HepG2 (cell line): ENCODE results near the gene DIP2C.

Experiments
- BHLHE40 ChIP-seq: IDR thresholded peaks from 2 replicates; pipeline ENCODE4 v1.6.1; 2011; ENCODE audit warnings: low read length, improper control_type of control experiment
- CTCF ChIP-seq: sonication (generic); formaldehyde crosslinking; IDR thresholded peaks from 2 replicates; pipeline ENCODE4 v1.5.0; 2020; ENCODE audit warnings: mild to moderate bottlenecking, missing genetic modification reagents, moderate library complexity
- ELF4 ChIP-seq: sonication (generic); formaldehyde crosslinking; IDR thresholded peaks from 2 replicates; pipeline ENCODE4 v1.5.0; 2020; ENCODE audit warnings: missing genetic modification reagents, mild to moderate bottlenecking, moderate library complexity, borderline replicate concordance
- FOXA1 ChIP-seq, 2 experiments: fragments of 450-650 bp in 1 of 2; sonication (generic) in 1 of 2; formaldehyde crosslinking in 1 of 2; IDR thresholded peaks; 2 replicates each; pipeline versions ENCODE4 v1.4.0 to v1.6.1; 2016 to 2020; ENCODE audit warnings: missing genetic modification reagents in 1 of 2
- HNF1B ChIP-seq: sonication (generic); formaldehyde crosslinking; IDR thresholded peaks from 2 replicates; pipeline ENCODE4 v1.5.1; 2020; ENCODE audit warnings: mild to moderate bottlenecking, moderate library complexity, missing genetic modification reagents
- HNRNPL ChIP-seq: fragments of 200-400 bp; formaldehyde crosslinking; IDR thresholded peaks from 2 replicates; pipeline ENCODE4 v1.6.1; 2017; ENCODE audit warnings: mild to moderate bottlenecking, low read depth, low read length
- KLF15 ChIP-seq: sonication (generic); formaldehyde crosslinking; IDR thresholded peaks from 2 replicates; pipeline ENCODE4 v1.8.1; 2023; ENCODE audit warnings: borderline replicate concordance, mild to moderate bottlenecking, inconsistent platforms, missing genetic modification reagents, mixed read lengths
- RAD21 ChIP-seq: fragments of 450-650 bp; formaldehyde crosslinking; IDR thresholded peaks from 2 replicates; pipeline ENCODE4 v1.5.0; 2020; ENCODE audit warnings: mild to moderate bottlenecking
- RORA ChIP-seq: sonication (generic); formaldehyde crosslinking; IDR thresholded peaks from 2 replicates; pipeline ENCODE4 v1.5.0; 2020; ENCODE audit warnings: mild to moderate bottlenecking, missing genetic modification reagents, moderate library complexity
- THAP7 ChIP-seq: sonication (generic); formaldehyde crosslinking; IDR thresholded peaks from 2 replicates; pipeline ENCODE4 v1.8.1; 2023; ENCODE audit warnings: mild to moderate bottlenecking, missing genetic modification reagents
- ZNF768 ChIP-seq: sonication (generic); formaldehyde crosslinking; IDR thresholded peaks from 2 replicates; pipeline ENCODE4 v1.4.0; 2020; ENCODE audit warnings: missing genetic modification reagents

- TF ChIP-seq RORA (CRISPR knock-in tag) (no peak), CTCF (no peak), KLF15 (CRISPR knock-in tag) (no peak), ZNF768 (no peak), ELF4 (CRISPR knock-in tag) (no peak), THAP7 (no peak), RAD21 (CRISPR knock-in tag) (no peak), FOXA1 (IDR thresholded peaks at IDR 0.05) (no peak), FOXA1 (CRISPR knock-in tag; IDR thresholded peaks at IDR 0.05) (no peak), HNRNPL (no peak), BHLHE40 (no peak), HNF1B (CRISPR knock-in tag) (no peak)
Observed at GRCh38 chr10:248307-248706, 441.2 kb downstream of the DIP2C start.
